Posterior vena cava (tissue), 2 donors: ENCODE measurements around the gene UBN2. TPM values are rescaled to one million over a fixed set of nuclear protein-coding genes. Genes with fewer than 3 reads are reported as not detected.
"Not testable (repeated sequence)": the region's sequence is repeated elsewhere in the genome, so short reads cannot be mapped to it uniquely, and the experiment has no call there.

Source experiments
- DNase-seq: peaks from one replicate; pipeline ENCODE4 v3.0.0-alpha.2; 2020; ENCODE audit warnings: low spot score
- intact Hi-C, 2 donors: fragments of 100-400 bp; cut with DNase I; formaldehyde crosslinking; loops; one replicate each; pipeline versions ENCODE4 v1.14.1 to v1.14.2; 2022 to 2023
- total RNA-seq, 2 donors: library from RNA; stranded (reverse); fragmentation: NEBNext Ultra II Directional; extraction: Animal tissue kit (Norgen Biotek cat#: 25700); gene quantifications; one replicate each; pipeline ENCODE4 v1.2.1, GENCODE V29; 2021
- donor health status: DM: yes; HTN: yes; CAD: no.
- donor health status: DM: yes; HTN: yes; CAD: no.

Gene UBN2
- total RNA-seq, 2 donors from 2014 or later = 18.8 to 19.3 TPM

DNA sequence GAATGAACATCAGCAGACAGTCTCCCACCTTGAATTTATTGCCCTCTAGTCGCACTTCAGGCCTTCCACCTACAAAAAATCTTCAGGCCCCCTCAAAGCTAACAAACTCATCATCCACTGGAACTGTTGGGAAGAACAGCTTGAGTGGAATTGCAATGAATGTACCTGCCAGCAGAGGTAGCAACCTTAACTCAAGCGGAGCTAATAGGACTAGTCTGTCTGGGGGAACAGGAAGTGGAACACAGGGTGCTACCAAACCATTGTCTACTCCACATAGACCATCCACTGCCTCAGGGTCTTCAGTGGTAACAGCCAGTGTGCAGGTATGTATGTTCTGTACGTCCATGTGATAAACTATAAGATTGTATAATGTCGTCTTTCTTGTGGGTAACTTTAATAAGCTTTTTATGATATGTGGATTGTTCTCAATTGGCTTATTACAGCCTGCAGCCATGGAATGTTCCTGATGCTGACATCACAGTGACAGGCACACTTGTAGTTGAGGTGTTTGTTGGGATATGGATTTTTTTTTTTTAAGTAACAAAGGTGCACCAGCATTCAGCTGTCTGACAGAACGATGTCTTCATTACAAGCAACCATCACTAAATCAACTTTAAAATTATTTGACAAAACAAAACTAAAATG, 53.3 kb downstream of the UBN2 start:
- no peak for DNase-seq
- intact Hi-C loops = no loop called here

DNA sequence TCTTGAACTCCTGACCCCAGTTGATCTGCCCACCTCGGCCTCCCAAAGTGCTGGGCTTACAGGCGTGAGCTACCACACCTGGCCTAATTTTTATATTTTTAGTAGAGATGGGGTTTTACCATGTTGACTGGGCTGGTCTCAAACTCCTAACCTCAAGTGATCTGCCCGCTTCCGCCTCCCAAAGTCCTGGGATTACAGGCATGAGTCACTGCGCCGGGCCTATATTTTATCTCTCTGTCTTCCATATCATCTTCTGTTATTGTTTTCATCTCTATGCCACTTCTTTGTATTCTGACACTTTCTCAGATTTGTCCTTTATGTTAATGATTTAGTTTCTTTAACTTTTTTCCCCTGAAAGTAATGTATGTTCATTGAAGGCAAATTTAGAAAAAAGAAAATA, 55.1 kb downstream of the UBN2 start:
- intact Hi-C loops = no loop called here
- no peak for DNase-seq

DNA sequence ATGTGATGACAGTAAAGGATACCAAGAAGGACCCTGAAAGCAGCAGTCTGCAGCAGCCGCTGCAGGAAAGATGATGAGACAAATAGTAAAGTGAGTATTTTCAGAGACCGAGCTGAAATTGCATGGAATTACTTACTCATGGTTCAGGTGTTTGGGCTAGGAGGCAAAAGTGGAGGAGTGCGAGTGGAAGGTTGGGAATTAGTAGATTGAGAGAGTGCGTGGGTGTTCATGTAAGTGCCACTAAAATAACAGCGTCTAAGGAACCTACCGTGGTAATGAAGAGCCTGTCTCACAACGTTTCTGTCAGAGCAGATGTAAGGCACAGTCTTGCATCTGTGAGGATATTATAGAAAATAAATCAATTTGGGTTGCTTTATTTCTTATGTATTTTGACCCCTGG, 61.8 kb downstream of the UBN2 start:
- intact Hi-C loops = loop anchor here in 1 of 2 donors (1.0 kb wide), 1 partner anchor 22 kb away; no protein-coding TSS in a partner anchor
- DNase-seq = no peak

DNA sequence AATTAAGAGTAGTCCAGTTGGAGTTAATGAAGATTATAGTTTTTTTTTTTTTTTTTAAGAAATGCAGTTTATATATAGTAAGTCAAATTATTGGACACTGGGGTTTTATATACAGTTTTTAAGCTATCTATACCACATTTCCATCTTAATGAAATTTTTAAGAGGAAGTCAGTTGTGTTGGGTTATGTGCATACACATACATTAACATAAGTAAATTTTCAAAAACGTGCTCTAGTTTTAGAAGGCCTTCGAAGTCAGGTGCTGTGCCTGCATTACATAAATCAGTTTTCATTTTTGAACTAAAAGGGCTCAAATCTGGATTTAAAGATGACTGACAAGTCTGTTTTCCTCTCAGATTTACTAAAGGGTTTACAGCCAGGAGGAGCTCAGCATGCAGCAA, 62.5 kb downstream of the UBN2 start:
- intact Hi-C loops = no loop called here
- DNase-seq = no peak

- no peak for DNase-seq
- intact Hi-C loops = no loop called here
These were observed 63.2 kb downstream of the UBN2 start for GRCh38 chr7:139294241-139294640.

- intact Hi-C loops = no loop called here
- DNase-seq = no peak
These were observed 64.0 kb downstream of the UBN2 start for GRCh38 chr7:139294951-139295575.

DNA sequence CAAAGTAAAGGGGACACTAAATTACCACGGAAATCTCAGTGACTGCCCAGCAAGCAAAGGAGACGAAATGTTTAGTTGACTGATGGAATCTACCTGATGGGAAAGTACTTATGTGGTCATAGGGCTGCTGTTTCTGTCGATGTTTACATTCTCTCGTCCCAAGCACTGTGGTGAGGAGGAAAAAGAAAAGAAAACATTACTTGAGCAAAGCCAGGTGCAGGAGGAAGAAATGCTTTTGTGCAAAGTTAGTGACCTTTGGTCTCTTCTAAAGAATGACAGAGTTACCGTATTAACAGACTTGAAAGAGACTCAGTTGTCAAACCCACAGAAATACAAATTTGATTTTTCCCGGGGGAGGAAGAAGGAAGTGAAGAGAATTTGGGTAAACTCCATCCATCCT, 66.8 kb downstream of the UBN2 start:
- no peak for DNase-seq
- intact Hi-C loops = no loop called here

- intact Hi-C loops = no loop called here
- DNase-seq = no peak
These were observed 68.3 kb downstream of the UBN2 start for GRCh38 chr7:139299296-139299695.

DNA sequence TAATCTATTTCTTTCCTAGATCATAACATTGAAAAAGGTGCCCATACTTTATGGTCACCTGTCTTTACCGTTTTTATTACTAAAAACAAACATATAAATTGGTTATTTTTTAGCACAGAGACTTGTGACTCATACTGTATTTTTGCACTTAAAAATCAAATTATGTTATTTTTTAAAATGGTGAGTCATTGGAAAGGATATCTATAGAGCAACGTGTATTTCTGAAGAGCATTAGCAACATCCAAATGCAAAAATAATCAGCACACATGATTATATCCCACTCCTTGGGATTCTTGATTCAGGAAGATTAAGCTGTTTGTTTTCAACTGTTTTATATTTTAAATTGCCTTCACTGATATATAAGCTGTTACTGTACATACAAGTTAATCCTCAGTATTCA, 69.4 kb downstream of the UBN2 start:
- intact Hi-C loops = no loop called here
- no peak for DNase-seq

- intact Hi-C loops = no loop called here
- DNase-seq = no peak
These were observed 73.5 kb downstream of the UBN2 start for GRCh38 chr7:139304517-139304916.

DNA sequence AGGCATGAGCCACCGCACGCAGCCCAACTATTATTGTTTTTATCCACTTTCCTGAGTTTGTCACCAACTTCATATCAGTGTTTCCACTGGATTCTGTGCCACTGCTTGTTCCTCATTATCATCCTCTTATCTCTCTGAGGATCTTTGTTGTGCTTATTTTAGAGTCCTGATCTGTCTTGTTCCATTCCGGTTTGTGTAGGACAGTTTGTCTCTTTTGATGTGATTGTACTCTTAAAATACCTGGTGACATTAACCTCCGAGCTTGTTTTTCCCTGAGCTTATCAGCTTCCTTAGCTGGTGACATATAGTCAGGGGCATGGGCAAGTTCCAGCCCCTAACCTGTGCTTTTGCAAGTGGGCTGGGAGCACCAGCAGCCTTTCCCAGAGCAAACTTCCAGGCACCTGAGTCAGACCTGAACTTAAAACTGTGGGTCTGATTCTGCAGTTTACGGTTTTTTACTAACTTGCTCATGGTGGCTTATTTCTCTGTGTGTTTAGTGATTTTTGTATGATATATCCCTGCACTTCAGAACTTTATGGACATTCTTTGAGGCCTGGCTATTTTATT, 87.0 kb downstream of the UBN2 start:
- no peak for DNase-seq
- intact Hi-C loops = no loop called here

- no peak for DNase-seq
- intact Hi-C loops = no loop called here
These were observed 90.2 kb downstream of the UBN2 start for GRCh38 chr7:139321071-139321745.

DNA sequence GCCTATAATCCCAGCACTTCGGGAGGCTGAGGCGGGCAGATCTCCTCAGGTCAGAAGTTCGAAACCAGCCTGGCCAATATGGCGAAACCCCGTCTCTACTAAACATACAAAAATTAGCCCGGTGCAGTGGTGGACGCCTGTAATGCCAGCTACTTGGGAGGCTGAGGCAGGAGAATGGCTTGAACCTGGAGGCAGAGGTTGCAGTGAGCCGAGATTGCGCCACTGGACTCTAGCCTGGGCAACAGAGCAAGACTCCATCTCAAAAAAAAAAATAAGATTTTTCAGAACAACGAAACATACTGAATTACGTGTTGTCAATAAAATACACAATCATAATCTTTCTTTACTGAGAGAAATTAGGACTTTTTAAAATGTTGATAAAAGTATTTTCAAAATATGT, 93.7 kb downstream of the UBN2 start:
- DNase-seq, intact Hi-C loops: not testable (repeated sequence)

DNA sequence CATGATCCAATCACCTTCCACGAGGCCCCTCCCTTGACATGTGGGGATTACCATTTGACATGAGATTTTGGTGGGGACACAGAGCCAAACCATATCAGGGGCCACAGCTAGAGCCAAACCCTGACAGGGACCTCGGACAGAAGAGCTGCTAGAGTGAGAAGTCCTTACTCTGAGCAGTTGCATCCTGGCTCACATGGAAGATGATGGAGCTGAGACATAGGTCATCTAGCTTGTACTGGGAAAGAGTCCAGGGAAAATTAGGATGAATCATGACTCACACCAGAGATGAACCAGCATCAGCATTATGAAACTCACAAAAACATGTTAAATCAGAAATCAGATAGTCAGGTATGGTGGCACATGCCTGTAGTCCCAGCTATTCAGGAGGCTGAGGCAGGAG, 97.3 kb downstream of the UBN2 start:
- intact Hi-C loops = no loop called here
- no peak for DNase-seq

GRCh38 chr7:139329119-139329518, 98.1 kb downstream of the UBN2 start:
- no peak for DNase-seq
- intact Hi-C loops = no loop called here

DNA sequence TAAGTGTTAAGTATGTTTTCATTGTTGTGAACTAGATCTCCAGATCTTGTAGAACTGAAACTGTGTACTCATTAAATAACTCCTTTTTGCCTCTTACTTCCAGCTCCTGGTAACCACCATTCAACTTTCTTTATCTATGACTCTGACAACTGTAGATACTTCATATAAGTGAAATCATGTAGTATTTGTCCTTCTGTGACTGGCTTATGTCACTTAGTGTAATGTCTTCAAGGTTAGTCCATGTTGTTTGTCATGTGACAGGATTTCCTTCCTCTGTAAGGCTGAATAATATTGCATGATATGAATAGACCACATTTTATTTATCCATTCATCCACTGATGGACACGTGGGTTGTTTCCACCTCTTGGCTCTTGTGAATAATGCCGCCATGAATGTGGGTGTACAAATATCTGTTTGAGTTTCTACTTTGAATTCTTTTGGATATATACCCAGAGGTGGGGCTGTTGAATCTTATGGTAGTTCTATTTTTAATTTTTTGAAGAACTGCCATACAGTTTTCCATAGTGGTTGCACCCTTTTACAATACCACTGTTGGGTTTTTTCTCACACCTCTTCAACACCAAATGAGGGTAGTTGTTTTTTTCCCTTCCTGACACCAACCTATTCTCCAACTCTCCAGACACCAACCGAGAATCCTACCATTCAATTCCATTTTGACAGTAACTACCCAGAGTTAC, 99.4 kb downstream of the UBN2 start:
- no peak for DNase-seq
- intact Hi-C loops = no loop called here

GRCh38 chr7:139332697-139333359, 101.8 kb downstream of the UBN2 start:
- no peak for DNase-seq
- intact Hi-C loops = no loop called here

- intact Hi-C loops, DNase-seq: not testable (repeated sequence)
These were observed 102.4 kb downstream of the UBN2 start for GRCh38 chr7:139333443-139333842.

DNA sequence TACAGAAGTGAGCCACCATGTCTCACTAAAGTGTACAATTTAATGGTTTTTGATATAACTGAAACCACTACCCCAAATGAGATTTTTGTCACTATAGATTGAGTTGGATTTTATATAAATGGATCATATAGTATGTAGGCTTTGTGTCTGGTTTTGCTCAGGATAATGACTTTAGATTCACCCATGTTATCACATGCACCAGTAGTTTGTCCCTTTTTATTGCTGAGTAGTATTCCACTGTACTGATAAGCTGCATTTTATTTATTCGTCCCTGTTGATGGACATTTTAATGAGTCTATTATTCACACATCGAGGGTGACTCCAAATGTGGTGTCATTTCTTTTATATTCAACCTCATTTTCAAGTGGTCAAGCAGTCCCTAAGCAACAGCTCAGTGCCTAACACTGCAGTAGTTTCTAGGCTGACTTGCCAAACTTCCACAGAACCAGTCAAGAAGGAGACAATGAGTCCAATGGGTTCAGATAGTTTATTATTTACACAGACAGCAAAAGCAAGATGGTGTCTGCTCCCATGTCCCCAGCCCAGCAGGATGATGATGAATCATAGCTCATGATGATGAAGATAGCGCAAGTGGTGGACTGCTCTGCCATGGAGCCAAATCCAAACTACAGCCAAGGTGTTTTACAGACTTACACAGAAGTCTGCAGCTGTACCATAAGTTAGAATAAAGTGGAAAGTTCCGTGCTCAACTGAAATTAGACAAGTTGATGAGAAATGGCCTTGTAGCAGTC, 103.5 kb downstream of the UBN2 start:
- intact Hi-C loops = no loop called here
- DNase-seq = no peak
